Stimulated activated naive CD4-positive, alpha-beta T cell treated with Interleukin-2 at 50 U/mL for 16 hours (primary cell): ENCODE measurements around the gene PLA2G15.

Experiments
- DNase-seq: peaks from one replicate; lab custom pipeline; 2025; lab: John Stamatoyannopoulos, UW

PLA2G15 gene

DNA sequence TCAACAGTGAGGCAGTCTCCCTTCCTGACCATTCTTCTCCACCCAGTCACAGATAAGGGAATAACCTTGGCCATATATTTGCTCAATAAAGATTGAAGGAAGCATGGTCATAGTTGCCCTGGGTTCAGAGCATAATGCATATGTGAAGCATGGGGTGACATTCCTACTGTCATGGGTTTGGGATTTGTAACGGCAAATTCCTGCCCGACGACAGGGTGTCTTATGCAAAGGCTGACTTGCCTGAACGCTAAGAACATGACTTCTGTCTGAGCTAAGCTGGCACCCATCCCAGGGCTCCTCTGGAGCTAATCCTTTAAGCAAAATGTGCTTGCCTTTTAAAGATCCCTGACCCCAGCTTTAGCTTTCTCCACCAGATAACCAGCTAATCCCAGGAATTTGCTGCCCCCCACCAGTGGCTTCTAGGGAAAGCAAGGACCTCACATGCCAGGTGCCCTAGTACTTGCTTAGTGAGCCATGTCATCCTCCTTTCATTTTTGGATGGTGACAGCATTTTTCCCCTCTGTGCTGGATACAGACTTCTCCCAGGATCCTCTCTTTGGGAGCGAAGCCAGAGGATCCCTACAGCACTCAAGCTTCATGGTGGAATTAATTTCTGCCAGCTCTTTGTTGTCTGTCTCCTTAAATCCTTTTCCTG is 53.9 kb downstream of the PLA2G15 start:
- DNase-seq: no peak

DNA sequence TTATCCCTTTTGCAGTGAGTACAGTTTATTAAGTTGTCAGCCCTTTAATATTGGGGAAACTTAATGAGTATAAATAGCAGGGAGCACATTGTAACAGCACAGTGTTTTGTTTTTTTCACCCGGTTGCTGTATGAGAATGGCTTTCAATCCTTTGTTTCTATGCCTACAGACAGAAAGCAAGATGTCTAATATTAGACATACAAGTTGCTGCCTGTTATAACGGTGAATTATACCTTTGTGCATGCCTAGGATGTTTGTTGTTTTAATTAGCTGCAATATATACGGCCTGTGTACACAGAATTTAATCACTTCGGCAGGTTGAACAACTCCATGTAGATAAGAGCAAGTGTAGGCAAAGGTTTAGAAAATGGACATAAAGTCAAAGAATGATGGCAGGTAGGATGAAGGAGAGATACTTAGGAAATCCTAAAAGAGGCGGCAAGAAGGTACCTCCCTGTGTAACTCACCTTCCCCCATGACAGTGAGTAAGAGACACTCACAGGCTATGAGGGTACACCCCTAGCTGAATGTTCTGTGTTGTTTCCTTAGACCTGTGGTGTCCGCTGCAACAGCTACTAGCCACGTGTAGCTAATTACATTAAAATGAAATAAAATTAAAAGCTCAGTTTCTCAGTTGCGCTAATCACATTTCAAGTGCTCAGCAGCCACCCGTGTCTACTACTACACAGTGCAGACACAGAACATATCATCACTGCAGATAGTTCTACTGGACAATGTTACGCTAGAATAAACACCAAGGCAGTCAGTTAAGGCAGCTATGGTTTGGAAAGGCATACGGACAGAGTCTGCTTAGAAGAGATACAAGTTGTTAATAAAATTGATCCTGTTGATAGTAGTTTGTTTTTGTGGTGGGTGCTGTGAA is 54.6 kb downstream of the PLA2G15 start:
- no peak for DNase-seq

DNA sequence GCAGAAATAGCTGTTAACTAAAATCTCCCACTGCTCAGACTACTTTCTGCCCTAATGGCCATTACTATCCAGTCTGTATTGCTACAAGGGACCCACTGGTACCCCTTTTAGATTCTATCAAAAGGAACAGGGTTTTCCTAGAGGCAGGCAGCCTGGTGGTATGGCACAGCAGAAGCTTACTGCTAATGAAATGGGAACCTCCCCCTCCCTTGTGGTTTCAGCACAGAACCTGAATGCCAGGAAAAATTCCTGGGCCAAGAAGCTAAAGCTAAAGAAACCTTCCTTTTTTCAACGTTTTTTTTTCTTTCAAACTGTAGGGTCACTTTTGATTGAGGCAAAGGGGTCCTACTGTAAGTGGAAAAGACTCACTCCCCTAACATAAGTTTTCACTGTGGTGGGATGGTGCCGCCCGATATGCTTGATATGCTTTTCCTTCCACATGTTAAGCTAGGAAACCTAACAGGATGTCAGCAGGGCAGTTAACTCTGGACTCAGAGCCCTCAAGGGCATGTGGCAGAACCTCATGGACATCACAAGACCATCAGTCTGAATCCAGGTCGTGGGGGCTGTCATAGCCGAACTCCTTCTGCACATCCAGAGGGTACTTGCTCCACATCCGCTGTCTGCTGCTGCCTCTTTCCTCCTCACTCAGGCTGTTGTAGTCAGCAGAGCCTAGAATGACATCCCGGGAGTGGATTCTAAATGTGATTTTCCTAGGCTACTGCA is 55.7 kb downstream of the PLA2G15 start:
- DNase-seq: no peak

DNA sequence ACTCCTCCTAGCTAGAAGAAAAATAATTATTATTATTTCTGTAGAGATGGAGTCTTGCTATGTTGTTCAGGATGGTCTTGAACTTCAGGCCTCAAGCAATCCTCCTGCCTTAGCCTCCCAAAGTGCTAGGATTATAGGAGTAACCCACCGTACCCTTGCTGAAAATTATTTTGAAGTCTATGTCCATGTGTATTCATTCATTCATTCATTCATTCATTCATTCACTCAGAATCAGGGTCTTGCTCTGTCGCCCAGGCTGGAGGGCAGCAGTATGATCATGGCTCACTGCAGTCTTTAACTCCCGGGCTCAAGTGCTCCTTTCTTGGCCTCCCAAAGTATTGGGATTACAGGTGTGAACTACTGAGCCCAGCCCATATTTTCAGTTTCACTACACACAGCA is 61.5 kb downstream of the PLA2G15 start:
- DNase-seq: no peak

DNA sequence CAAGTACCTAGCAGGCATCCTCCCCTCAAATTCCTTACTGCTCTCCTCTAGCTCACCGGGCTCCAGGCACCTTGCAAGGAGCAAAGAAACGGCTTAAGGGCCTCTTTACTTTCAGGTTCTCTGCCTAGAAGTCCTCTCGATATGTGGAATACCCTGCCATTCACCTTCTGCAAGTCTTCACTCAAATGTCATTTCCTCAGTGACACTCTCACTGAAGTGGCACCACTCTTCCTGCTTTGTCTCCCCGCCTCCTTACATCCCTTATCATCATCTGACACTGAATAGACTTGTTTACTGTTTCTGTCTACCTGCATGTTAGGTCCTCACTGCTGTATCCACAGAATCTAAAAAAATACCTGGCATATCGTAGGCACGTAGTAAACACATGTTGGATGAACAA is 64.6 kb downstream of the PLA2G15 start:
- DNase-seq: no peak

DNA sequence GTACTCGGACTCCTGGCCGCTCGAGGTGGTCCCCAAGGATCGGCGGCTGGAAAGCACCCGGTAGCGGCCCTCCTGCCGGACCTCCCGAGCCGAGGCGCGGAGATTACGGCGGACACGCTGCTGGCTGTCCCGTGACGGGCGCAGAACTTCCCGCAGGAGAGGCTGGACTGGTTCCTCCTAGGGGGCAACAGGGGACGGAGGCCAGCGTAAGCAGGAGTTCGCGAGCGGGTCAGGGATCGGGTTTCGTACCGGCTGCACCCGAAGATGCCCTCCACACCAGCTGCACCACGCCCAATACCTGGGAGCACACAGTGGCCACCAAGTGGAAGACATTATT is 65.2 kb downstream of the PLA2G15 start:
- DNase-seq: no peak
